Smooth muscle cell (in vitro differentiated cells): ENCODE data around the gene EGFL8. TPM values are rescaled to one million over a fixed set of nuclear protein-coding genes. Genes with fewer than 3 reads are reported as not detected.
"Not testable (repeated sequence)": the region's sequence is repeated elsewhere in the genome, so short reads cannot be mapped to it uniquely, and the experiment has no call there.

ENCODE experiments used
- DNase-seq: peaks from one replicate; lab custom pipeline; 2025; ENCODE audit not compliant: unreplicated experiment; lab: John Stamatoyannopoulos, UW
- H2AFZ ChIP-seq: fragments of 200-600 bp; sonication (generic); 2 replicates; pipeline ENCODE4 v1.6.0; 2016; ENCODE audit warnings: antibody characterized with exemption, low read depth, mild to moderate bottlenecking
- H3F3A ChIP-seq: fragments of 200-600 bp; sonication (generic); 2 replicates; pipeline ENCODE4 v1.6.0; 2017; ENCODE audit warnings: antibody characterized with exemption, low read depth
- H3K27ac ChIP-seq: fragments of 200-600 bp; sonication (generic); 2 replicates; pipeline ENCODE4 v1.5.1; 2016; ENCODE audit warnings: low read depth, mild to moderate bottlenecking
- H3K27me3 ChIP-seq: fragments of 200-600 bp; sonication (generic); 2 replicates; pipeline ENCODE4 v1.6.1; 2016; ENCODE audit warnings: low read depth, mild to moderate bottlenecking
- H3K36me3 ChIP-seq: fragments of 200-600 bp; sonication (generic); 2 replicates; pipeline ENCODE4 v1.5.1; 2016; ENCODE audit warnings: low read depth
- H3K4me1 ChIP-seq: fragments of 200-600 bp; sonication (generic); 2 replicates; pipeline ENCODE4 v1.5.1; 2016; ENCODE audit warnings: low read depth
- H3K4me2 ChIP-seq: fragments of 200-600 bp; sonication (generic); 2 replicates; pipeline ENCODE4 v1.6.0; 2016; ENCODE audit warnings: mild to moderate bottlenecking
- H3K4me3 ChIP-seq: fragments of 200-600 bp; sonication (generic); 2 replicates; pipeline ENCODE4 v1.5.1; 2016; ENCODE audit warnings: mild to moderate bottlenecking
- H3K79me2 ChIP-seq: fragments of 200-600 bp; sonication (generic); 2 replicates; pipeline ENCODE4 v1.6.0; 2016; ENCODE audit warnings: low read depth, mild to moderate bottlenecking
- H3K9ac ChIP-seq: fragments of 200-600 bp; sonication (generic); 2 replicates; pipeline ENCODE4 v1.6.0; 2016; ENCODE audit warnings: low read depth
- H3K9me3 ChIP-seq: fragments of 200-600 bp; sonication (generic); replicated peaks from 2 replicates; pipeline ENCODE4 v1.5.1; 2016; ENCODE audit warnings: low read depth
- H4K20me1 ChIP-seq: fragments of 200-600 bp; sonication (generic); 2 replicates; pipeline ENCODE4 v1.6.0; 2016; ENCODE audit warnings: low read depth
- WGBS: methylation state at CpG from one replicate; pipeline ENCODE4 v1.1.7; 2016; ENCODE audit warnings: low lambda C conversion rate; 5-methylcytosine and 5-hydroxymethylcytosine counted together
- polyA plus RNA-seq: library from polyadenylated mRNA; unstranded; fragments of >200 nt; fragmentation: Nextera tagmentation; extraction: Ambion mirVana; gene quantifications from 2 replicates; pipeline ENCODE4 v1.2.1, GENCODE V29; 2016
- total RNA-seq: library from RNA; depleted of rRNA; stranded (reverse); fragments of >200 nt; gene quantifications from 2 replicates; pipeline ENCODE4 v1.2.3, GENCODE V29; 2014
- TF ChIP-seq, protein P1 (sequence below): fragments of 200-600 bp; sonication (generic); IDR thresholded peaks from 2 replicates; pipeline ENCODE4 v1.5.1; 2017; ENCODE audit warnings: borderline replicate concordance, mild to moderate bottlenecking, antibody characterized with exemption; ENCODE audit not compliant: insufficient read depth, poor library complexity, severe bottlenecking

EGFL8 gene
- total and polyA plus RNA-seq, 2 experiments from 2014 or later, result 4.3 to 5.6 TPM

DNA sequence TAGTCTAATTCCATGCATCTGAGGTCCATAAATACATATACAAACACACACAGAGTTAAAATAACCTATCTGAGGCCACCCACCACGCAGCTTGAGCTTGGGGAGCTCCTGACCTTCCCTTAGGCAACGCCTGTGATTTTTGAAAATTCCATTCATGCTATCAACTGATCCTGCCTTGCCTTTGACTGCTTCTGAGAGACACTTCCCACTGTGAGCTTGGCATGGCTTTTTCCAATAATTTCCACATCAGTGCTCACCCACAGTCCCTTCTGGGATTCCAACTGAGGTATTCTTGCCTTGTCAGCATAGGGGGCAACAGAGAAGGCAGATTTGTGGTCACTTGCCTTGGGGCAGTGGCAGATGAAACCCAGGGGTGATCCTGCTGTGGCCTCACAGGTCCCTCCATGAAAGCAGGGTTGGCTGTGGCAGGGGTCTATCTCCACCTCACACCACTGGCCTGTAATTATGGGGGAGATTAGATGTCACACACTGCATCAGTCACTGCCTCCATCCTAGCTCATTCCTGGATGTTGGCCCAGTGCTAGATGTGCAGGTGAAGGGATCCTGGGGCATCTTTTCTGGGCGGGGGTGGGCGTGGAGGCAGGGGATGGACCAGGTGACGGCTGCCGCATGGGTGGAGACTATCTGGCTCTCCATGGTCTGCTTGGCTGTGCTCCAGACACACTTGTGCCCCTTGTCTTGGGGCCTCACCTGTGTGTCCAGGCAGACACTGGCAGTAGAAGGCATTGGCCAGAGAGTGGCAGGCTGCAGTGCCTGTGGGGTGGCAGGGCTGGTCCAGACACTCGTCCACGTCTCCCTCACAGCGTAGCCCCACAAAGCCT lies 39.3 kb downstream of the EGFL8 start:
- no peak overlapping the region for H3K9ac ChIP-seq
- peaks cover 7% of the 10 kb centered on the region for H3K27me3 ChIP-seq
- DNase-seq, result no peak
- H2AFZ ChIP-seq, result no peak overlapping the region
- TF ChIP-seq, protein P1, sequence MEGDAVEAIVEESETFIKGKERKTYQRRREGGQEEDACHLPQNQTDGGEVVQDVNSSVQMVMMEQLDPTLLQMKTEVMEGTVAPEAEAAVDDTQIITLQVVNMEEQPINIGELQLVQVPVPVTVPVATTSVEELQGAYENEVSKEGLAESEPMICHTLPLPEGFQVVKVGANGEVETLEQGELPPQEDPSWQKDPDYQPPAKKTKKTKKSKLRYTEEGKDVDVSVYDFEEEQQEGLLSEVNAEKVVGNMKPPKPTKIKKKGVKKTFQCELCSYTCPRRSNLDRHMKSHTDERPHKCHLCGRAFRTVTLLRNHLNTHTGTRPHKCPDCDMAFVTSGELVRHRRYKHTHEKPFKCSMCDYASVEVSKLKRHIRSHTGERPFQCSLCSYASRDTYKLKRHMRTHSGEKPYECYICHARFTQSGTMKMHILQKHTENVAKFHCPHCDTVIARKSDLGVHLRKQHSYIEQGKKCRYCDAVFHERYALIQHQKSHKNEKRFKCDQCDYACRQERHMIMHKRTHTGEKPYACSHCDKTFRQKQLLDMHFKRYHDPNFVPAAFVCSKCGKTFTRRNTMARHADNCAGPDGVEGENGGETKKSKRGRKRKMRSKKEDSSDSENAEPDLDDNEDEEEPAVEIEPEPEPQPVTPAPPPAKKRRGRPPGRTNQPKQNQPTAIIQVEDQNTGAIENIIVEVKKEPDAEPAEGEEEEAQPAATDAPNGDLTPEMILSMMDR, result no peak
- no peaks in the 10 kb centered on the region for H3K4me1 ChIP-seq
- H3K4me2 ChIP-seq, result no peak overlapping the region
- H4K20me1 ChIP-seq, result no peaks in the 10 kb centered on the region
- H3K36me3 ChIP-seq, result no peaks in the 10 kb centered on the region
- H3K4me3 ChIP-seq, result no peak overlapping the region
- WGBS, result 86% methylated on average over 9 of the region's 9 CpGs
- no peaks in the 10 kb centered on the region for H3K9me3 ChIP-seq
- H3F3A ChIP-seq, result no peaks in the 10 kb centered on the region
- H3K27ac ChIP-seq, result no peak overlapping the region
- no peaks in the 10 kb centered on the region for H3K79me2 ChIP-seq

DNA sequence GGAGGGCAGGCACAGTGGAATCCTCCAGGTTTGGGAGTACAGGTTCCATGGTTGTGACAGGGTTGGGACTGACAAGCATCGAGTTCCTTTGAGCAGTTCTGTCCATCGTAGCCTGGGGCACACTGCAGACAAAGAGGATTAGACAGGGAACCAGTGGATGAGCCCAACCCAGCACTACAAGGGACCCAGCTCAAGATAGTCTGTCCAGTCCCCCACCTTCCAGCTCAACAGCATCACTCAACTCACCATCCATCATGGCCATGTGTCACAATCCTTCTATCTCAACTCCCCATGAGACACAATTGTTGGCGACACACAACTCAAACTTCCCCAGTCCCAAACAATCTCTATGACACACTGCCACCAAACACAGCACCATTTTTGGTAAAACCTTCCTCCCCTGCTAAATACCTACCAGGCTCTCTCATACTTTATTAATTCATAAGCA lies 39.9 kb downstream of the EGFL8 start:
- Histone ChIP-seq H4K20me1 (no peaks in the 10 kb centered on the region), H3K4me3 (no peak overlapping the region), H3K4me2 (no peak overlapping the region), H3K9ac (no peak overlapping the region), H3K9me3 (no peaks in the 10 kb centered on the region), H3K79me2 (no peaks in the 10 kb centered on the region), H3K4me1 (no peaks in the 10 kb centered on the region), H3K36me3 (no peaks in the 10 kb centered on the region), H3K27me3 (peaks cover 7% of the 10 kb centered on the region), H2AFZ (no peak overlapping the region), H3K27ac (no peak overlapping the region), H3F3A (no peaks in the 10 kb centered on the region)
- WGBS, result 92% methylated on average over 3 of the region's 3 CpGs
- DNase-seq, result no peak
- TF ChIP-seq, protein P1, result no peak

DNA sequence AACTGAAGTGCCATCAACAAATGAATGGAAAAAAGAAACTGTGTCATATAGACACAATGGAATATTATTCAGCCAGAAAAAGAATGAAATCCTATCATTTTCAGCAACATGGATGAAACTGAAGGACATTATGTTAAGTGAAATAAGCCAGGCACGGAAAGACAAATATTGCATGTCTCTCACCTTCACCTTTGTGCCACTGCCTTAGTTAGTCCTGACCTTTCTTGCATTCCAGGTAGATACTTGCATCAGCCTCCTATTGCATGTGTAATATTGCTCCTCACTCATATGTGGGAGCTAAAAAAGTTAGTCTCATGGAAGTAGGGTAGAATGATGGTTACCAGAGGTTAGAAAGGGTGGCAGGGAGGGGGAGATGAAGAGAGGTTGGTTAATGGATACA lies 44.6 kb downstream of the EGFL8 start:
- no peak overlapping the region for H3K9ac ChIP-seq
- no peak overlapping the region for H3K27ac ChIP-seq
- WGBS, result 81% methylated on average over 1 of the region's 1 CpG
- peaks cover 7% of the 10 kb centered on the region for H3K27me3 ChIP-seq
- H3K9me3 ChIP-seq, result no peaks in the 10 kb centered on the region
- no peaks in the 10 kb centered on the region for H3K79me2 ChIP-seq
- TF ChIP-seq, protein P1, result no peak
- no peak overlapping the region for H3K4me3 ChIP-seq
- no peaks in the 10 kb centered on the region for H4K20me1 ChIP-seq
- no peaks in the 10 kb centered on the region for H3K36me3 ChIP-seq
- no peak overlapping the region for H3K4me2 ChIP-seq
- H3K4me1 ChIP-seq, result no peaks in the 10 kb centered on the region
- no peak overlapping the region for H2AFZ ChIP-seq
- H3F3A ChIP-seq, result no peaks in the 10 kb centered on the region
- DNase-seq, result no peak

DNA sequence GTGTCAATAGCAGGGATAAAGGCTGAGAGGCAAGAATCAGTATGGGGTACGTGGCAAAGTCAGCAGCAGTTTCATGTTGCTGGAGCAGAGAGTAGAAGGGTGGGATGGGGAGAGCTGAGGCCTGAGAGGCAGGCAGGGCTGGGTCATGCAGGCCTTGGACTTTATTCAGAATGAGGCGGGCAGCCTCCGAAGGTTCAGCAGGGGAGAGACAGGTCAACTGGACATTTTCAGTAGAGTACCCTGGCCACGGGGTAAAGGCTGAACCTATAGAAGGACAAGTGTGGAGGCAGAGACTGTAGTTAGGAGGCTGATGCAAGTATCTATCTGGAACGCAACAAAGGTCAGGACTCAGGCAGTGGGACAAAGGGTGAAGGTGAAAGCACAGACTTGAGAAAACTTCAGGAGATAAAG lies 45.8 kb downstream of the EGFL8 start:
- H3K4me1 ChIP-seq, result no peaks in the 10 kb centered on the region
- H3K36me3 ChIP-seq, result no peaks in the 10 kb centered on the region
- 84% methylated on average over 5 of the region's 5 CpGs for WGBS
- no peaks in the 10 kb centered on the region for H3K9me3 ChIP-seq
- no peak overlapping the region for H3K4me3 ChIP-seq
- no peaks in the 10 kb centered on the region for H3F3A ChIP-seq
- no peaks in the 10 kb centered on the region for H4K20me1 ChIP-seq
- DNase-seq, result no peak
- no peaks in the 10 kb centered on the region for H3K79me2 ChIP-seq
- H3K9ac ChIP-seq, result no peak overlapping the region
- no peak overlapping the region for H3K27ac ChIP-seq
- no peak overlapping the region for H2AFZ ChIP-seq
- no peaks in the 10 kb centered on the region for H3K27me3 ChIP-seq
- TF ChIP-seq, protein P1, result no peak
- no peak overlapping the region for H3K4me2 ChIP-seq

DNA sequence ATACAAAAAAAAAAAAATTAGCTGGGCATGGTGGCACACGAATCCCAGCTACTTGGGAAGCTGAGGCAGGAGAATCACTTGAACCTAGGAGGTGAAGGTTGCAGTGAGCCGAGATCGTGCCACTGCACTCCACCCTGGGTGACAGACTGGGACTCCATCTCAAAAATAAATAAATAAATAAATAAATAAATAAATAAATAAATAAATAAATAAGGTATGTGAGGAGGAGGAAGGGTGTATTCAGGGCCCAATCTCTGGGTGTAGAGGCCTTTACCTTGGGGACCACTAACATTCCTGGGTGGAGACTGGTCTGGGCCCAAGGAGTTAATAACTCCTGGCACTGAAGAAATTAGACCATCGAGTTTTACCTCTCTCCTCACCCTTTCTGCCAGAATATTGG lies 47.0 kb downstream of the EGFL8 start:
- H3K36me3 ChIP-seq, H3F3A ChIP-seq, H3K79me2 ChIP-seq, H3K9ac ChIP-seq, H2AFZ ChIP-seq, H3K4me1 ChIP-seq, H3K9me3 ChIP-seq, H3K27me3 ChIP-seq, H3K27ac ChIP-seq, H4K20me1 ChIP-seq, H3K4me3 ChIP-seq, H3K4me2 ChIP-seq, DNase-seq: not testable (repeated sequence)
- 92% methylated on average over 4 of the region's 4 CpGs for WGBS
